BLaER1 (cell line): ENCODE results near the gene CPA2.
A peak's percentile ranks its signal among the peaks of the same experiment; 100 is the strongest.

Experiments used
- H3K27ac ChIP-seq: shearing (Covaris generic); formaldehyde crosslinking; 2 replicates; pipeline ENCODE4 v1.8.1; 2022
- H3K27me3 ChIP-seq: shearing (Covaris generic); formaldehyde crosslinking; 2 replicates; pipeline ENCODE4 v1.8.1; 2022
- H3K36me3 ChIP-seq: shearing (Covaris generic); formaldehyde crosslinking; 2 replicates; pipeline ENCODE4 v1.8.1; 2022
- H3K4me1 ChIP-seq: shearing (Covaris generic); formaldehyde crosslinking; 2 replicates; pipeline ENCODE4 v1.8.1; 2022
- H3K4me2 ChIP-seq: shearing (Covaris generic); formaldehyde crosslinking; 2 replicates; pipeline ENCODE4 v1.8.1; 2022
- H3K4me3 ChIP-seq: shearing (Covaris generic); formaldehyde crosslinking; 2 replicates; pipeline ENCODE4 v1.8.1; 2022
- H3K9ac ChIP-seq: shearing (Covaris generic); formaldehyde crosslinking; 2 replicates; pipeline ENCODE4 v1.8.1; 2022
- H3K9me3 ChIP-seq: shearing (Covaris generic); formaldehyde crosslinking; 2 replicates; pipeline ENCODE4 v1.8.1; 2022
- H4K20me1 ChIP-seq: shearing (Covaris generic); formaldehyde crosslinking; 2 replicates; pipeline ENCODE4 v1.8.1; 2022
- Cebpa-rat ChIP-seq: shearing (Covaris generic); IDR thresholded peaks from 2 replicates; pipeline ENCODE4 v1.8.1; 2022

The CPA2 gene

DNA sequence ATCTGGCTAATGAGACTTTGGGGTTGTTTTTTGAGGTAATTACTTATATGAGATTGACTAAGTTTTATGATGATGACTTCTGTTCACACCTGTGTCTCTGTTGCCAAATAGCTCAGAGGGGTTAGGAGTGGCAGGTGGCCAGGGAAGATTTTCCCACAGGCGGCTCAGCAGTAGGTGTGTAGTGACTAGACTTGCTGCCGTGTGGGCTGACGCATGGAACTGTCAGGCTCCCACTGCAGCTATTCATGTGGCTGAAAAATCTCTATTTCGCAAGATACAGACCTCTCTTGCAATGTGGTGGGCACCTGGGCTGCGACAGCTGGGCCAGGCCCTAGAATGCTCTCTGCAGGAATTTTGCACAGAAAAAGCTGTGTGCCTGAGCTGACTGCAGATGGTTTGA, 27.7 kb downstream of the CPA2 start:
- Histone ChIP-seq H3K9ac (no peak overlapping the region), H3K27me3 (no peaks in the 10 kb centered on the region), H3K4me3 (no peak overlapping the region), H3K36me3 (no peaks in the 10 kb centered on the region), H3K27ac (no peak overlapping the region), H3K4me2 (no peak overlapping the region), H3K4me1 (no peaks in the 10 kb centered on the region), H4K20me1 (no peaks in the 10 kb centered on the region), H3K9me3 (no peaks in the 10 kb centered on the region)
- TF ChIP-seq Cebpa-rat, result peak; percentile 54

- no peak overlapping the region for H3K27ac ChIP-seq
- H4K20me1 ChIP-seq, result no peaks in the 10 kb centered on the region
- H3K9me3 ChIP-seq, result no peaks in the 10 kb centered on the region
- no peak for TF ChIP-seq Cebpa-rat
- H3K27me3 ChIP-seq, result no peaks in the 10 kb centered on the region
- no peaks in the 10 kb centered on the region for H3K36me3 ChIP-seq
- no peak overlapping the region for H3K4me3 ChIP-seq
- no peaks in the 10 kb centered on the region for H3K4me1 ChIP-seq
- H3K9ac ChIP-seq, result no peak overlapping the region
- no peak overlapping the region for H3K4me2 ChIP-seq
Observed at GRCh38 chr7:130296221-130296951, 29.7 kb downstream of the CPA2 start.

DNA sequence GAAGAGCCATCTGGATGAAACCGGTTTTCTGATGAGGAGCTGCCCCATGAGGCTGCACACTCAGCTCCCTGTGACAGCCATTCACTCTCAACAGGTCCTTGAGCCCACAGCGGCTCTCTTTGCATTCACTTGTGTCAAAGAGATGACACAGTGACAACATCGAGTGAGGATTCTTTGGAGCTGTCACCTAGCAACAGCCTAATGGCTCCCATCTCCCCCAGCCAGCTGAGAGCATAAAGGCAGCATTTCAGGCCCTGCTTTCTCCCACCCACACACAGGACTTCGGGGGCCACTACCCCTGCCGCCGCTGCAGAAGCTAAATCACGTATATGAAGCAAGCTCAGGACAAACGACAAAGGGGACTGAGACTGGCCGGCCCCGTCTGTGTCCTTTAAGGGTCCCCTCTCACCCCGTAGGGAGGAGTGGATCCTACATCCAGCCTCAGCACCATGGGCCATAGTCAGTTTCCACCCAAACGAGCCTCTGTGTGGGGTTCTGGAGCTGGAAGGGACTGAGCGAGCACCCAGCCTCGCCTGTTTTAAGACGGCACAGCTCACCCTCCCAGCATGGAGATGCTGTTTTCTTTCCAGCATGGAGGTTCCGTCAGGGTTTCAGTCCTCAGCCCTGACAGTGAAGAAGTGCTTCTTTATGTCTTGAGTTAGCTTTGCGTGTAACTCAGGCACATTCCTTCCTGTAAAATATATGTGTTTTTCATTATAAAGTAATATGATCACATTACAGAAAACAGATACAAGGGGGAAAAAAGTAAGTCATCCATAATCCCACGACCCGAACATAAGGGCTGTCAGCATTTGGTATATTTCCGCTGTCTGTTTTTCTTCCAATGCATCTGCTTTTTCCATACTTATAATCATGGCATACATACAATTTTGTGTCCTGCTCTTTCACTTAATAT, 31.2 kb downstream of the CPA2 start:
- no peaks in the 10 kb centered on the region for H3K36me3 ChIP-seq
- H3K4me1 ChIP-seq, result no peaks in the 10 kb centered on the region
- no peak overlapping the region for H3K27ac ChIP-seq
- no peaks in the 10 kb centered on the region for H3K9me3 ChIP-seq
- H3K4me2 ChIP-seq, result no peak overlapping the region
- no peaks in the 10 kb centered on the region for H3K27me3 ChIP-seq
- H4K20me1 ChIP-seq, result no peaks in the 10 kb centered on the region
- H3K4me3 ChIP-seq, result no peak overlapping the region
- no peak overlapping the region for H3K9ac ChIP-seq
- no peak for TF ChIP-seq Cebpa-rat

DNA sequence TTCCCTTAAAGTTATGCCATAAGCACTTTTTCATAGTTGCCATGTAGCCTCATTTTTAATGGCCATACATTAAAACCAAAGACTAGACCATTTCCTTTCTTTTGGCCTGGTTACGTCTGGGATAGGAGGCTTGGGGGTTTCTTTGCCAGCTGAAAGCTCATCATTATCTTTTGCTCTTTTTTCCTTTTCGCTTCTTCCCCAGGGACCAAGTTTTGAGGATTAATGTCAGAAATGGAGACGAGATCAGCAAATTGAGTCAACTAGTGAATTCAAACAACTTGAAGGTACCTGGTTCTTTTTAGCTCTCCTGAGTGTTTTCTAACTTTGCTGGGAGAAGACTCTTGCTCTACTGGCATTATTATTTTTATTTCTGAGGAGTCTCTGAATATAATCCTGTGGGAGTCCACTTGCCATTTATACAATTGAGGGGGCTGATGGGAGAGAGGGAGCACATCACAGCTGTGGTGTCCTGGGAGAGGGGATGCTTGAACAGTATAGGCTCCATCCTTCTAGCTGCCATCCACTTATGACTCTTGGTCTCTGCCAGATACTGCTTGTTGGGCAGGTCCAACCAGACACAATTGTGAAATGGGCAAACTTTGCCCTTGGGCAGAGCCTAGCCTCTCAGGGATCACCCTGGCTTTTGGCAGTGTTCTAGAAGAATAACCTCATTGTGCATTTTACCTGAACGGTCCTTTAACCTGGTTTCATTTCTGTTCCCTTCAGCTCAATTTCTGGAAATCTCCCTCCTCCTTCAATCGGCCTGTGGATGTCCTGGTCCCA, 32.1 kb downstream of the CPA2 start:
- Histone ChIP-seq H3K4me1 (no peaks in the 10 kb centered on the region), H3K36me3 (no peaks in the 10 kb centered on the region), H3K27ac (no peak overlapping the region), H3K9ac (no peak overlapping the region), H3K27me3 (no peaks in the 10 kb centered on the region), H4K20me1 (no peaks in the 10 kb centered on the region), H3K4me2 (no peak overlapping the region), H3K9me3 (no peaks in the 10 kb centered on the region), H3K4me3 (no peak overlapping the region)
- no peak for TF ChIP-seq Cebpa-rat

- Histone ChIP-seq H3K4me2 (no peak overlapping the region), H3K27me3 (no peaks in the 10 kb centered on the region), H3K9me3 (no peaks in the 10 kb centered on the region), H3K4me3 (no peak overlapping the region), H4K20me1 (no peaks in the 10 kb centered on the region), H3K27ac (no peak overlapping the region), H3K4me1 (no peaks in the 10 kb centered on the region), H3K36me3 (no peaks in the 10 kb centered on the region), H3K9ac (no peak overlapping the region)
- TF ChIP-seq Cebpa-rat, result no peak
Observed at GRCh38 chr7:130299866-130300265, 33.2 kb downstream of the CPA2 start.

DNA sequence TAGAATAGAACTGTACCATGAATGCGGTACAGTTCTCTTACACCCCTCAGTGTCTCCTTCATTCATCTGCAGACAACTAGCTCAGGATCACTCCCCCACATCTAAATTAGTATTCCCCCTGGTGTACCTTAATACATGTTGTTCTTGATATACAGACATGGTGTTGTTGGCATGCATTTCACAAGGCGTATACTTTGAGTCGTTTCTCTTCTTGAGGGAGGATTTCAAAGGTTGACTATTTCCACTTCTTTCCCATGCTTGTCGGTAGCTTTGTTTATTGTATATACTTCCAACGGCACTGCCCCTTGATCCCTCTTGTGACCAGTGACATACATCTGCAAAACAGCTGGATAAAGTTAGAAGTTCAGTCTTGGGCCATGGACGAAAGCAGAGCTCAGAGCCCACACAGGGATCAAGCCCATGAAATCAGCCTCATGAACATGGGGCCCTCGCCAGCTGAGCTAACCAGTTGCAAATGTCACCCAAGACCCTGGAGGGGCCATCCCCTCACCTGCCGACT, 34.9 kb downstream of the CPA2 start:
- no peak overlapping the region for H3K4me2 ChIP-seq

DNA sequence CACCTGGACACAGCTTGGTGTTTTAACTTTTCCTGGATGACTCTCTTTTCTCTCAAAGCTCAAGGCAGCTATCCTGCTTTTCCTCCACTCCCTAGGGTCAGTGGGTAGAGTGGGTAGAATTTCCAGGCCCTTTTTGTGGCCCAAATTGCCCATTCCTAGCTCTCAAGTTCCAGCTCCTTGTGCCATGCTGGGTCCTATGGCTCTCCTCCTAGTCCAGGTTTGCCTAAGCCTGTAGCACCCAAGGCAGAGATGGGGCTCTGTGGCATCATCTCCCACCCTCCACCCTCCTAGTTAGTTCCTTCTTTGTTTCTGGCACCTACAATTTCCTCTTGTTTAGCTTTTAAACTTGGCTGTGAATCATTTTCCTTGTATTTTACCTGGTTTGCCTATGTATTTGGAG, 36.0 kb downstream of the CPA2 start:
- TF ChIP-seq Cebpa-rat, result no peak
- H3K9ac ChIP-seq, result no peak overlapping the region
- no peaks in the 10 kb centered on the region for H3K4me1 ChIP-seq
- H3K27ac ChIP-seq, result no peak overlapping the region
- H3K4me3 ChIP-seq, result no peak overlapping the region
- H3K9me3 ChIP-seq, result no peaks in the 10 kb centered on the region
- no peaks in the 10 kb centered on the region for H3K27me3 ChIP-seq
- no peaks in the 10 kb centered on the region for H4K20me1 ChIP-seq
- H3K4me2 ChIP-seq, result no peak overlapping the region
- no peaks in the 10 kb centered on the region for H3K36me3 ChIP-seq

More for the DNA sequence above, 34.9 kb downstream of the CPA2 start:
- Histone ChIP-seq H3K4me3 (no peak overlapping the region), H3K4me1 (no peaks in the 10 kb centered on the region), H4K20me1 (no peaks in the 10 kb centered on the region), H3K9ac (no peak overlapping the region), H3K9me3 (no peaks in the 10 kb centered on the region), H3K36me3 (no peaks in the 10 kb centered on the region), H3K27me3 (no peaks in the 10 kb centered on the region), H3K27ac (no peak overlapping the region)
- TF ChIP-seq Cebpa-rat, result no peak

DNA sequence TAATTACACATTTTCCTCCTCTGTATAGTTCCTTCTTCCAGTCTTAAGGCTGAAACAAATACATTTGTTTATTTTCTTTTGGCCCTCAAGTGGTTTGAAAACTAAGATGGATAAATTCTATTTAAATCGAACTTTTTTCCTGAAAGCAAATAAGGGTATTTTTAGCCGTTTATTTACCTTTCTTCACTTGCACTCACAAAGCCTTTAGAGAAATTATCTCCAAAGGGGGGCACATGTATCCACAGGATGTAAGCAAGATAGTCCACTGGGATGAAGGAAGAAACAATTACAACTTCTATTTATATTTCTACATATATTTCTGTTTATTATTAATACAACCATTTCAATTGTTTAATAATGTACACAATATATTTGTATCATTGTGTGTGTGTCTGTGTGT, 36.5 kb downstream of the CPA2 start:
- H3K9ac ChIP-seq, result no peak overlapping the region
- H3K4me3 ChIP-seq, result no peak overlapping the region
- TF ChIP-seq Cebpa-rat, result no peak
- H3K36me3 ChIP-seq, result no peaks in the 10 kb centered on the region
- H3K27me3 ChIP-seq, result no peaks in the 10 kb centered on the region
- H3K27ac ChIP-seq, result no peak overlapping the region
- no peaks in the 10 kb centered on the region for H3K9me3 ChIP-seq
- no peaks in the 10 kb centered on the region for H3K4me1 ChIP-seq
- H3K4me2 ChIP-seq, result no peak overlapping the region
- no peaks in the 10 kb centered on the region for H4K20me1 ChIP-seq

DNA sequence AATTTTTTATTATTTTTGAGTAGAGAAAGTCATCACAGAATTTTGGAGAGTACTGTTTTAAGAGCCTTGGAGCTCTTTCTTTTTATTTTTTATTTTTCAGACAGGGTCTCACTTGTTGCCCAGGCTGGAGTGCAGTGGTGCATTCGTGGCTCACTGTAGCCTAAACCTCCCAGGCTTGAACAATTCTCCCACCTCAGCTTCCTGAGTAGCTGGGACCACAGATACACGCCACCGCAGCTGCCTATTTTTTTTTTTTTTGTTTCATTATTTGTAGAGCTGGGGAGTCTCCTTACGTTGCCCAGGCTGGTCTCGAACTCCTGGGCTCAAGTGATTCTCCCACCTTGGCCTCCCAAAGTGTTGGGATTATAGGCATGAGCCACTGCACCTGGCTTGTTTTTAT, 36.9 kb downstream of the CPA2 start:
- TF ChIP-seq Cebpa-rat, result no peak
- Histone ChIP-seq H3K9me3 (no peaks in the 10 kb centered on the region), H3K4me1 (no peaks in the 10 kb centered on the region), H3K27ac (no peak overlapping the region), H4K20me1 (no peaks in the 10 kb centered on the region), H3K9ac (no peak overlapping the region), H3K4me3 (no peak overlapping the region), H3K27me3 (no peaks in the 10 kb centered on the region), H3K36me3 (no peaks in the 10 kb centered on the region), H3K4me2 (no peak overlapping the region)
